H4 (cell line): Measurements from ENCODE around the gene MAD1L1. TPM values are rescaled to one million over a fixed set of nuclear protein-coding genes. Genes with fewer than 3 reads are reported as not detected.

Experiments
- DNase-seq: peaks from one replicate; pipeline ENCODE4 v3.0.0-alpha.2; 2015; ENCODE audit warnings: low spot score
- total RNA-seq: library from RNA; depleted of rRNA; stranded (reverse); fragments of >200 nt; shearing (Covaris generic); gene quantifications from 2 replicates; pipeline ENCODE4 v1.2.3, GENCODE V29; 2014

Gene MAD1L1
- total RNA-seq, 1 experiment from 2014 or later = 121 TPM

DNA sequence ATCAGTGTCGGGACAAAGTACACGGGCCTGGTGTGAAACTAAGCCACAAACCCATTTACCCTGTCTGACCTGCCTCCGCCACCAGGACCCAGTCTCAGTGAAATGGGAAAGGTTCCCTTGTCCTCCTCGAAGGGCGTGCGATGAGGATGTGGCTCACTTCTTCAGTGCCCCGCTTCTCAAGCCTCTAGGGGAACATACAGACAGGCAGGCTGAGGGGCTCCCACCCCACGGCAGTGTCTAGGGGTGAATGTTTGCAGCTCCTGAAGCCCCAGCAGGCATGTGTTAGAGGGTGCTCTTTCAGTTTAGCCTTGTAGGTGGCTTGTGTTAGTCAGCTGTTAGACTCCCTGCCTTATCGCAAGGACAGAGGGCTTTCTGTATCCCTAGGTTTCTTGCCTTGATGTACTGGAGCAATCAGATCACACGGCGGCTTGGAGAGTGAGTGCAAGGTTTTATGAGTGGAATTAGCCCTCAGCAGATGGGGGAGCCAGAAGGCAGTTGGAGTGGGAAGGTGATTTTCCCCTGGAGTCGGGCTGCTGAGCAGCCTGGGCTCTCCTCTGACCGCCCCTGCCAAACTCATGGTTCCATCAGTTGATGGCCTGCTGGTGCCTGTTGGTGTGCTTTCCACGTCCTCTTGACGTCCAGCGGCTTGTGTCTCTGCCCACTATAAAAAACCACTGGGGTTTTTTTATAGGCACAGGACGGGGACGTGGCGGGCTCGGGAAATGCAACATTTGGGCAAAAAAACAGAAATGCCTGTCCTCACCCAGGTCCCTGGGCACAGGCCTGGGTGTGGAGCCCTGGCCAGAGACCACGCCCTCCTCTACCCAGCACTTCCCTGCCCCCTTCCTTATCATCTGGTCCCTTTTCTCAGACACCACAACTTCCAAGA is 10.0 kb upstream of the MAD1L1 start:
- no peak for DNase-seq

DNA sequence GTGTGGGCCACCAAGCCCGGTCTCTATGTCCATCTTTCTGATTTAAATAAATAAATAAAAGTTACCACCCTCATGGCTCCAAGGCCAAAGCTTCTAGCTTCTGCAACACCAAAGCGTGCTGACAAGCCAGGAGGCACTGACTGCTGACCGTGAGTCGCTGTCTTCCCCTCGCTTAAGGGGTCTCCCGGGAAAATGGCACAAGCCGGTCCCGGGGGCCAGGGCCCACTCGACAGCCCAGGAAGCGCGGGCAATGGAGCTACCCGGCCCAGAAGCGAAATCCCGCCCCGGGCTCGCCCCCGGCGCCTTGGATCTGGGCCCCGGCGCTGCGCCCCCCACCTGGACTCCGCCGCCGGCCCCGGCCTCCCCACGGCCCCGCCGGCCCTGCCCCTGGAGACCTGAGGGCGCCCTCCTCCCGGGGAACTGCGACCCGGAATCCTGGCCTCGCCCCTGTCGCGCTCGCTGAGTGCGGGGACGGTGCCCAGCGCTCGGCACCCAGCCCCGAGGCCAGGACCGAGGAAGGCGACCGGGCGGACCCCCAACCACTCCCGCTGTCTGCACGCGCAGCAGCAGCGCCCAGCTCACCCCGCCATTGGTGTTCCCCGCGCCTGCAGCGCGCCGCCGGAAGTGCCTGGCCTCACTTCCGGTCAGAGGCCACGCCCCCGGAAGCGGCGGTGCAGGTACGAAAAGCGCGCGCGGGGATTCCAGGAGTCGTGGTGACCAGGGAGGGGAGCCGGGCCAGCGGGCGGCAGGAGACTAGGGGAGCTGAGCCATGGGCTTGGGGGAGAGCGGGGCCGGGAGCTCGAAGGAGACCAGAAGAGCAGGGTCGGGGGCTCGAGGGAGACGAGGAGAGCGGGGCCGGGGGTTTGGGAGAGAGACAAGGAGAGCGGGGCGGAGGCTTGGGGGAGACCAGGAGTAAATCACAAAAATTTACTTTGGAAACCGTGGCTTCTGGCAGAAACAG is 9.1 kb upstream of the MAD1L1 start, which contains the start of the genes MRM2 and NUDT1:
Gene MRM2, minus strand, starts transcription at position 626 of the 961 bp plus-strand sequence. Its CDS starts 36 bp downstream, at position 590.
Gene NUDT1, plus strand, starts transcription at position 647 of the 961 bp plus-strand sequence. CDS start 2,349 bp downstream, outside the sequence.
- peak; percentile 87 for DNase-seq

DNA sequence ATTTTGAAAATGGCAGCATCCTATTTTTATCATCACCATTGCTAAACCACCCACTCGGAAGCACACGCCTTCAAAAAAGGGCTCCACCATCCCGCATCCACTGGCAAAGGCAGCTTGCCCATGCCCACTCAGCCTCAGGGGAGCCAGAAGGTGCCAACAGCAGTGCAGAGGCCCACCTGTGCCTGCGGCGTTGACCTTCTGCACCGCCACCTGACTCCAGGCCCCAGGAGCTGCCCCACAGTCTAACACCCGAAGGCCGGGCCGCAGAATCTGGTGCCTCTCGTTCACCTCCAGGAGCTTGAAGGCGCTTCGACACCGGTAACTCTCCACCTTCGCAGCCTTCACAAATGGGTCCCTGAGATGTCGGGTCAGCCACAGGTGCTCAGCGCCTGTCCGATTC is 6.5 kb upstream of the MAD1L1 start:
- no peak for DNase-seq

DNA sequence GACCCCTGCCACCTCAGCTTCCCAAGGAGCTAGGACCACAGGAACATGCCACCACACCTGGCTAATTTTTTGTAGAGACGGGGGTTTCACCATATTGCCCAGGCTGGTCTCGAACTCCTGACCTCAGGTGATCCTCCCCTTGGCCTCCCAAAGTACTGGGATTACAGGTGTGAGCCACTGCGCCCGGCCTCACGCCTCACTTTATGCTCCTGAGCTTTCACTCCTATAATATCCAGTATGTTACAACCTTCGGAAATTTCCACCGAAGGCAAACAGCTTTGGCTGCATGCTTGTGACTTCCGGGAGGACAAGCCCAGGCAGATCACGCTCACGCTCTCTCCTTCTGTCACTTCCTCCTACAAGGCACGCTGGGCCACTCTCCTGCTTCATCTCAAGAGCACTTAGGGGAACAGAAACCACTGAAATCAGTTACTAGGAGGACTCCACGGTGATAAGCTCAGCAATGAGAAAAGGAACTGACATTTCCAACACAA is 4.4 kb upstream of the MAD1L1 start:
- no peak for DNase-seq

GRCh38 chr7:2233926-2234325 is 1.2 kb upstream of the MAD1L1 start:
- no peak for DNase-seq

DNA sequence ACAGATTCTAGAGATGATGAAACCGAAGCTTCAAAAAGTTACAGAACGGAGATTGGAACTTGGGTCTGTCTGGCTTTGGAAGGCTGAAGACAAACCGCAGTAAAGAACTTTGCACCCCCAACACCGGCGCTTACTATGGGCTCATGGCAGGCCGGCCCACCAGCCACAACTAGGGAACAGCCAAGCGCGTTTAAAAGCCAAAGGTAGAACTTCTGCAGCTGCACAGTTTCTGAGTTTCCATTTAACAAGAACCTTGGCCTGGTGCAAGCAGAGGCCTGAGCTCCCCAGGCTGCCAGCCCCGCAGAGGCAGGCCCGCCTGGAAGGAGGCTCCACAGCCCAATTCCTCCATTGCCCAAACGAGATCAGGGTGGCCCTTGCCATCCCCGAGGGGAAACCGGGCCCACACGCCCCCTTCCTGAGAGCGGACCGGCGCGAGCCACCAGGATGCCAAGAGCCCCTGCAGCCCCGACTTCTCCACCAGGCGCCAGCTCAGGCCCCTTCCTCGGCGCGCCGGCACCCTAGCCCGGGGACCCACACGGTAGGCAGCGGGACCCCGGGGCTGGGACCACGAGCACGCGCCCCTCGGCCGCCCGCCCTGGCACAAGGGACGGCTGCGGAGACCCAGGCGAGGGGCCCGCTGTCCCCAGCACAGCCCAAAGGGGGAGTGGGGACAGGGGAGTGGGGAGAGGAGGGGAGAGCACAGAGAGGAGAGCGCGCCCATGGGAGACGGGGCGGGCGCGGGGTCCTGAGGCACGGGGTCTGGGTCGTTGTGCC is 566 bp downstream of the MAD1L1 start:
- DNase-seq = no peak

DNA sequence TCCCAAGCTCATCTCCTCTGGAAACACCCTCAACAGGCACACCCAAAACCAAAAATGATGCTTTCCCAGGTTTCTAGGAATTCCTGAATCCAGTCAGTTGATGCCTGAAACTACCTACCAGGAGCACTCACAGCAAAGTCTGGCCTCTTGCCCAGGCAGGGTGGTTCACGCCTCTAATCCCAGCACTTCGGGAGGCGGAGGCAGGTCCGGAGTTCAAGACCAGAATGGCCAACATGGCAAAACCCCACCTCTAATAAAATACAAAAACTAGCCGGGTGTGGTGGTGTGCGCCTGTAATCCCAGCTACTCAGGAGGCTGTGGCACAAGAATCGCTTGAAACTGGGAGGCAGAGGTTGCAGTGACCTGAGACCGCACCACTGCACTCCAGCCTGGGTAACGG is 1.9 kb downstream of the MAD1L1 start:
- DNase-seq = no peak

DNA sequence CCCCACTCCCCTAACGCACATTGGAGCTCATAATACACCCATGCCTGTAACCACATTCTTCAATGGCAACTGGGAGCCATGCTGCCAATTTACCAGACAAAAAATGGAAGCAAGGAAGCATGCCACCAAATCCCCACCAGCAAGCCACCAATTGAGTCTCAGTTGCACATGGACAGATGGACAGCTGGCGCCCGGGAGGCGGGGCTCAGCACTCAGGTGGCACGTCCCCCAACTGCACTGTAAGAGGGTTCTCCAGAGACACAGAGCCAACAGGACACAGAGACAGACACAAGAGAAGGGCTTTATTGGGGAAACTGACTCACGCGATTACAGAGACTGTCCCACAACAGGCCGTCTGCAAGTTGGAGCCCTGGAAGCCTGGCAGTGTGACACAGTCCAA is 2.5 kb downstream of the MAD1L1 start:
- DNase-seq = no peak

- DNase-seq = no peak
These were observed 3.3 kb downstream of the MAD1L1 start for GRCh38 chr7:2229467-2229866.

- no peak for DNase-seq
These were observed 3.8 kb downstream of the MAD1L1 start for GRCh38 chr7:2228921-2229320.

DNA sequence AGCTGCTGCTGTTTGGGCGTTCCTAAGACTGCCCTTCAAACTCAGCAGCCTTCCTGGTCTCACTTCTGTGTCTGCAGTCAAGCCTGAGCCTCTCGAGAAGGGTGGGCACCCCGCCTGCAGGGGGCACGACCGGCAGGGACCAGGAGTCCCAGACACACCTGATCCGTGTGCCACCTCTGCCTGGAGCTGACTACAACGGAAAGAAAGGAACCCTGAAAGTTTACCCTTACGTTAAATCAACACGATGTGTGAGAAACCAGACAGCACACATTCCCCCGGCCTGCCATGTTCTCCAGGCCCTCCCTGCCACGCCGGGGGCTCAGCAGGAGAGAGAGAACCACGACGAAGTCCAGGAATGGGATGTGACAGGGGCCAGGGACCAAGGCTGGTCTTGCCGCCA is 5.0 kb downstream of the MAD1L1 start:
- DNase-seq = no peak

DNA sequence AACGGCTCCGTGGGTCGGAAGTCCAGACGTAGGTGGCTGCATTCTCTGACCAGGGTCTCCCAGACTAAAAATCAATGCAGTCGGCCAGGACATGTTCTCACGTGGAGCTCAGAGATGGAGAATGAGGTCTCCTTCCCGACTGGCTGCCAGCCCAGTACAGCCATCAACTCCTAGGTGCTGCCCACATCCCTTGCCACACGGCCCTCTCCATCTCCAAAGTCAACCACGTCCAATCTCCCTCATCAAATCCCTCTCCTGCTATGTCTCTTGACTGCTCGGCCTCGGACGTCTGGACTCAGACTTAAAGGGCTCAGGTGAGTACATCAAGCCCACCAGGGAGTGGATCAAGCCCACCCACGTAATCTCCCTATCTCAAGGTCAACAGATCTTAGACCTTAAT is 6.9 kb downstream of the MAD1L1 start:
- no peak for DNase-seq

DNA sequence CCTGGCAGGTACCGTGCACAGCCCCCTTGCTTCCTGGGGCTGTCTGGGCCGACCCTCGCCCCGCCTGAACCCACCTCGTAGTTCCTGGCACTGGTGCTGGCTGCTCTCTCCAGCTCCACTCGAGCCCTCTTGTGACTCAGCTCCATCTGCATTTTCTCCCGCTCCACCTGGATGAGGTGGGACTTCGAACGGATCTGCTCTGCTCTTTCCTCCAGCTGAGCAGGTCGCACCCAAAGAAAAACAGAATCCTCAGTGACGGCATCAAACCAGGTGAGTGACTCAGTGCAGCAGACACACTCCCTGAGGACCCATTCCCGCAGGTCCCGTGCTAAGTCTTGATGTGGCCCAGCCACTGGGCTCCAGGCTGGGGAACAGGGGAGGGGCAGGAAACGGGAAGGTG is 7.4 kb downstream of the MAD1L1 start:
- no peak for DNase-seq

DNA sequence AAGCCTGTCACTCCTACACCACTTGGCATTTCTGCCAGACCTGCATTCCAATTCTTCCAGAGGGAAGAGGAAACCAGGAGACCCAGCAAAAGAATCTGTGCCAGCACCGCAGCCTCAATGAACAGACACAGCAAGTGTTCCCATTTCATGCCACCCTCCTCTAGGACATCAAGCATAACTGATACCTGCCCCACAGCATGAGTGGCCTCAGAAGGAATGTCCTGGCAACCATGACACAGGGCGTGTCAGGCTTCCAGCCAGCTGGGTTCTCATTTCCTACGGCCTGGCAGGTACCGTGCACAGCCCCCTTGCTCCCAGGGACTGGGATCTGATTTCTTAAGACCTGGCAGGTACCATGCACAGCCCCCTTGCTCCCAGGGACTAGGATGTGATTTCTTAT is 7.8 kb downstream of the MAD1L1 start:
- no peak for DNase-seq

DNA sequence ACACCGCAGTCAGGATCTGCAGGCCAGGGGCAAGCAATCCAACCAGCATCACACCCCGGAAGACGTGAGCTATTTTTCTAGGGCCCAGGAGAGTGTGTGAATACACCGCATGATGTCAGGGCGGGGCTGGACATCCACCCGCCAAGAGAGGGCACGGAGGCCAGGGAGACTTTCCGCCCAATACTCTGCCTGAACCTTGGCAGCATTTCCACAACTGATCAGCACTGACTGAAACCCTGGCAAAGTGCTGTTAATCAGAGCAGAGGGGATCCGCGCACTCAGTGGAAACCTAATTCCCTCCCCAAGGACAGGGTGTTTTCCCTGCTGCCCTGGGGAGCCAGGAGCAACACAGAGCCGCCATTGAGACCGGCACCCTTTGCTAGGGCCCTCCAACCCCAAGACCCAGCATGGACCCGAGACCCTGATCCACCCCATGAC is 8.2 kb downstream of the MAD1L1 start:
- DNase-seq = no peak

DNA sequence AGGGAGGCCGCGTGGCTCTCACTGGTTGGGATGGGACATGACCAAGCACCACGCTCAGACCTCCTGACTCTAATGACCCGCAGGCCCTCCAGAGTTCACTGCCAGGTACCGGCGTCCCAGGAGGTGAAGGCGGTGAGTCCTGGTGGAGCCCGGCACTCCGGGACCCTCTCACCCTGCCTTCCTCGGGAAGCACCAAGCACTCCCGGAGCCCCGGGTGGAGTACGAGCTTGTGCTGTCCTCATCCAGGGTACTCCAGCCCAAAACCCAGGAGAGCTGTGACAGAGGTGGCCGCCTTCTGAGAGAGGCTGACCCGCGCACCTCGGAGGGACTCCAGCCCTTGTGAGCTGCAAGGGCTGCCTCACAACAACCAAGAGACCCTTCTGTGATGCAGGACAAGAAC is 9.4 kb downstream of the MAD1L1 start:
- DNase-seq = no peak

GRCh38 chr7:2222516-2222915 is 10.2 kb downstream of the MAD1L1 start:
- no peak for DNase-seq

GRCh38 chr7:2220954-2221353 is 11.8 kb downstream of the MAD1L1 start:
- no peak for DNase-seq

GRCh38 chr7:2220506-2220905 is 12.2 kb downstream of the MAD1L1 start:
- no peak for DNase-seq

DNA sequence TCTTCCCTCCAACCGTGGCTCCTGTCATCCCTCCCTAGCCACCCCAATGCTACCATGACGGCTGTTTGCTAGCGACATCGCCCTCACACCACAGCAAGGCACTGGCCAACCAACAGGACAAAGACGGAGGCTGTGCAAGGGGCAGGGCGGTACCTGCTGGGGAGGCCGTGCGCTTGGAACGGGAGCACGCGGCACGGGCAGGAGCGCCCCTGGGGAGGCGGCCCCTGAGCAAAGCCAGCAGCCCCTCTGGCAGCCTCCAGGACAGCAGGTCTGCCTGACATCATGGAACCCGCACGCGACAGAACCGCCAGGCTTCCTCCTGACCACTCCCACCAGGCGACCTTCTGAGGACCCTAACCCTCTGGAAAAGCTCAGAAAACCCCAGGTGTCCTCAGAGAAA is 12.7 kb downstream of the MAD1L1 start:
- no peak for DNase-seq

- no peak for DNase-seq
These were observed 13.1 kb downstream of the MAD1L1 start for GRCh38 chr7:2219606-2220005.
